Tibial artery (tissue), 4 donors: ENCODE data around the gene CDH1.
"Not testable (repeated sequence)": the region's sequence is repeated elsewhere in the genome, so short reads cannot be mapped to it uniquely, and the experiment has no call there.

Source experiments
- DNase-seq, 2 donors: peaks; one replicate each; pipeline ENCODE4 v3.0.0-alpha.2; 2019
- H3K27ac ChIP-seq, 2 donors: fragments of 200-600 bp; sonication (generic) in 1 of 2; 1 replicate in 1 of 2; 2 replicates in 1 of 2; pipeline ENCODE4 v1.5.1; 2018 to 2019; ENCODE audit warnings: mild to moderate bottlenecking in 1 of 2
- H3K27me3 ChIP-seq, 2 donors: fragments of 200-600 bp; sonication (generic) in 1 of 2; one replicate each; pipeline versions ENCODE4 v1.5.1 to v1.6.0; 2016 to 2019
- H3K36me3 ChIP-seq, 3 donors: fragments of 200-600 bp; sonication (generic) in 2 of 3; one replicate each; pipeline ENCODE4 v1.5.1; 2016 to 2019; ENCODE audit warnings: mild to moderate bottlenecking in 2 of 3
- H3K4me1 ChIP-seq, 4 donors: fragments of 200-600 bp; sonication (generic) in 2 of 4; 1 replicate in 3 of 4; 2 replicates in 1 of 4; pipeline ENCODE4 v1.5.1; 2016 to 2019
- H3K4me3 ChIP-seq, 2 donors: fragments of 200-600 bp; sonication (generic) in 1 of 2; 1 replicate in 1 of 2; 2 replicates in 1 of 2; pipeline ENCODE4 v1.5.1; 2018 to 2019; ENCODE audit warnings: mild to moderate bottlenecking in 2 of 2
- H3K9me3 ChIP-seq, 3 donors: fragments of 200-600 bp; sonication (generic) in 1 of 3; one replicate each; pipeline ENCODE4 v1.5.1; 2016 to 2019
- intact Hi-C: fragments of 100-400 bp; cut with DNase I; formaldehyde crosslinking; loops from one replicate; pipeline ENCODE4 v1.15.0; 2023; ENCODE audit warnings: low total_unique reads
- TF ChIP-seq, protein P1 (sequence below), 2 experiments: fragments of 200-600 bp in 1 of 2; fragments of 450-650 bp in 1 of 2; IDR thresholded peaks; one replicate each; pipeline ENCODE4 v1.5.1; 2017 to 2019; ENCODE audit warnings: antibody characterized with exemption in 2 of 2, mild to moderate bottlenecking in 1 of 2, moderate library complexity in 1 of 2

The CDH1 gene

DNA sequence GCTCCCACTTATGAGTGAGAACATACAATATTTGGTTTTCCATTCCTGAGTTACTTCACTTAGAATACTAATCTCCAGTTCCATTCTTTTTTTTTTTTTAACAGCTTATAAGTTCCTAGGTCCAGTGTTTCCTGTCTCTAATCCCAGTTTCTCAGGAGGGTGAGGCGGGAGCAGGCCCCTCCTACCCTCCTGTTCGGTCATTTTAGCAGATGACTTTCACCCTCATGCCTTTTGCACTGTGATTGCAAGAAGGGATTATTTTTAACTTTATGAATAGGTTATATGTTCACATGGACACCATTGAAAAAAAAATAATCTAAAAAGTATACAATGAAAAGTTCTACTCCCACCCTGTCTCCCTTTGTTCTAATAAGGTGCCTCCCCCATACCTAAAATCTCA lies 47.6 kb downstream of the CDH1 start:
- DNase-seq: no peak
- intact Hi-C loops: no loop called here
- peaks cover 0 to 2% (median 0%) of the 10 kb centered on the region in 3 donors for H3K9me3 ChIP-seq
- no peak overlapping the region for H3K4me3 ChIP-seq
- H3K27me3 ChIP-seq: no peaks in the 10 kb centered on the region
- H3K27ac ChIP-seq: no peak overlapping the region
- no peaks in the 10 kb centered on the region for H3K4me1 ChIP-seq
- TF ChIP-seq, protein P1, sequence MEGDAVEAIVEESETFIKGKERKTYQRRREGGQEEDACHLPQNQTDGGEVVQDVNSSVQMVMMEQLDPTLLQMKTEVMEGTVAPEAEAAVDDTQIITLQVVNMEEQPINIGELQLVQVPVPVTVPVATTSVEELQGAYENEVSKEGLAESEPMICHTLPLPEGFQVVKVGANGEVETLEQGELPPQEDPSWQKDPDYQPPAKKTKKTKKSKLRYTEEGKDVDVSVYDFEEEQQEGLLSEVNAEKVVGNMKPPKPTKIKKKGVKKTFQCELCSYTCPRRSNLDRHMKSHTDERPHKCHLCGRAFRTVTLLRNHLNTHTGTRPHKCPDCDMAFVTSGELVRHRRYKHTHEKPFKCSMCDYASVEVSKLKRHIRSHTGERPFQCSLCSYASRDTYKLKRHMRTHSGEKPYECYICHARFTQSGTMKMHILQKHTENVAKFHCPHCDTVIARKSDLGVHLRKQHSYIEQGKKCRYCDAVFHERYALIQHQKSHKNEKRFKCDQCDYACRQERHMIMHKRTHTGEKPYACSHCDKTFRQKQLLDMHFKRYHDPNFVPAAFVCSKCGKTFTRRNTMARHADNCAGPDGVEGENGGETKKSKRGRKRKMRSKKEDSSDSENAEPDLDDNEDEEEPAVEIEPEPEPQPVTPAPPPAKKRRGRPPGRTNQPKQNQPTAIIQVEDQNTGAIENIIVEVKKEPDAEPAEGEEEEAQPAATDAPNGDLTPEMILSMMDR (IDR thresholded peaks at IDR 0.05): no peak
- no peaks in the 10 kb centered on the region for H3K36me3 ChIP-seq

DNA sequence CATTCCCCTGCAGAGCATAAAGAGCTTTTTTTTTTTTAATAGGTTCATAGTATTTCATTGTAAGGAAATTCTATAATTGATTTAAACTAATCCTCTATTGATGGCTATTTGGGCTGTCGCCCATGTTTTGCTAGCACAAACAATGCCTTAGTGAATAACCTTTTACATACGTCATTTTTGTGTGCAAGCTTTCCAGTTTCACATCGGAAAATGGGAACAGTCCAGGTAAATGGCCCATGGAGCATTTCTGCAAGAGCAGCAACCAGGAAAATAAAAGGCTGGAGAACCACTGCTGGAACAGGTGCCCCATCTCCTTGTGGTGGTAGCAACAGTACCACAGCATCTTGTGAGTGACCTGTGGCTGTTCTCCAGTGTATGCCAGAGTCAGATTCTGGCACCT lies 48.6 kb downstream of the CDH1 start:
- no peaks in the 10 kb centered on the region for H3K4me1 ChIP-seq
- peaks cover 0 to 3% of the 10 kb centered on the region in 2 donors for H3K27me3 ChIP-seq
- H3K9me3 ChIP-seq: peaks cover 0 to 2% (median 0%) of the 10 kb centered on the region in 3 donors
- H3K27ac ChIP-seq: no peak overlapping the region
- H3K4me3 ChIP-seq: no peak overlapping the region
- TF ChIP-seq, protein P1 (IDR thresholded peaks at IDR 0.05): no peak
- intact Hi-C loops: no loop called here
- DNase-seq: no peak
- H3K36me3 ChIP-seq: no peaks in the 10 kb centered on the region

DNA sequence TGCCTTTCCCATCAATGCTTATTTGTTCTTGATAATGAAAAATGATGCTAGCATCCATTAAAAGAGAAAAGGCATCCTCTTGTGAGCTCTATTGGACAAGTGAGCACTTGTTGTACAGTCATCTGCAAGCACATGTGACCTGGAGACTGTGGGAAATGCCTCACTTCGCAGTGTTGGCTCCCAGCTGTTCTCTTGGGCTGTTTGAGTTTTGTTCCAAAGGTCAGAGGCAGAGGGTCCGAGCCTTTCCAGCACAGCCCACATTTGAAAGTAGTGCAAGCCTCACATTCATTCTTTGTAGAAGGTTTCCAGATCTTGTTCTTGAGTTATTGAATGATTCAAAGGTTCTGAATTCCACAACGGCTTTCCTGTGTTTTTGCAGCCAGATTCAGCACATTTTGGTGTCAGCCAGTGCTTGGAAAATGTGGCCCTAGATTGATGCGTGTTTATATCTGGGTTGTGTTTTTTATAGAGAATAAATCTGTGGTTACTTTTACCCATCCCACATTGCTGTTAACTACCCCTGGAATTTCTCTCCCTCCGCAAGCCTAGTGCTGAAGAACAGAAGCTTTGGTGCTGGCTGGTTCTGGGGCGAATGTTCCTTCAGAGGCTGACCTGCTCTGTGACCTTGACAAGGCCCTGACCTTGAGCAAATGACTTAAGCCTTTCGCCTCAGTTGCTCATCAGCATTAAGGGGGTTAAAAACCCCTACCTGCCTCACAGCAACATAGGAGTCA lies 49.8 kb downstream of the CDH1 start:
- peaks cover 0 to 3% of the 10 kb centered on the region in 2 donors for H3K27me3 ChIP-seq
- peaks cover 0 to 2% (median 0%) of the 10 kb centered on the region in 3 donors for H3K9me3 ChIP-seq
- H3K4me3 ChIP-seq: no peak overlapping the region
- no peaks in the 10 kb centered on the region for H3K36me3 ChIP-seq
- H3K27ac ChIP-seq: no peak overlapping the region
- intact Hi-C loops: no loop called here
- TF ChIP-seq, protein P1 (IDR thresholded peaks at IDR 0.05): no peak
- no peak for DNase-seq
- no peaks in the 10 kb centered on the region for H3K4me1 ChIP-seq

DNA sequence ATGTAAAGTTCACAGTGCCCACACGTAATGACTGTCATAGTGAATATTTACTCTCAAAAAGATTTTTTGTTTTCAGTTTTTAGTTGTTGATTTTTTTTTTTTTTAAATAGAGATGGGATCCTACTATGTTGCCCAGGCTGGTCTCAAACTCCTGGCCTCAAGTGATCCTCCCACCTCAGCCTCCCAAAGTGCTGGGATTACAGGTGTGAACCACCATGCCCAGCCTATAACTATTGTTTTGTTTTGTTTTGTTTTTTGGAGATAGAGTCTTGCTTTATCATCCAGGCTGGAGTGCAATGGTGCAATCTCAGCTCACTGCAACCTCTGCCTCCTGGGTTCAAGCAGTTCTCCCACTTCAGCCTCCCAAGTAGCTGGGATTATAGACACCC lies 50.3 kb downstream of the CDH1 start:
- H3K9me3 ChIP-seq, H3K27ac ChIP-seq, H3K36me3 ChIP-seq, H3K4me1 ChIP-seq, H3K4me3 ChIP-seq, DNase-seq, H3K27me3 ChIP-seq, intact Hi-C loops: not testable (repeated sequence)

DNA sequence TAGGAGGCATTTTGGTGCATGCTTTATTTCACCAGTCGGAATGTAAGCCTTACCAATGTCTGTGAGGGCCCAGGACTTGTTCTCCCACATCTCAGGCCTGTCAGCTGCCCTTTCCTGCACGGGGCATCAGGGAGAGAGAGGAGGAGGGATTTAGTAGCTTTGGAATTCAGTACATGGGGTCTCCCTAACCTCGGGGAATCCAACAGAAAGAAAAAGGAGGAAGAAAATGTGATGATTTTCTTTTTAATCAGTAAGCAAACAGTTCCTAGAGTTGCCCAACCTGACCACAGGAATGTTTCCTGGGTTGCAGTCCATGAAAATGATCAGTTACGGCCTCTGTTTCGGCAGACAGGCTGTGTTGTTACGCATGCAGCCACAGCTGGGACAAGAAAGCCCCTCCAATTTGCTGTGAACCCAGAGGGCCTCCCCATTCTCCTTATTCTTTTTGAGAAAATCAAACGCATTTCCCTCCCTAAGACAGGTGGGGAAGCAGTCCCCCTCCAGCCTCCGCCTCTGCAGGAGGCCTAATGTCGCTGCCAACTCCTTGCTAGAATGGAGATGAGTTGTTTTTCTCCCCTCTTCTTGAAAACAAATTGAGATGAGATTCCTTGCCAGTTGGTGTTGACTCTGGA lies 53.2 kb downstream of the CDH1 start:
- intact Hi-C loops: no loop called here
- no peak for DNase-seq

DNA sequence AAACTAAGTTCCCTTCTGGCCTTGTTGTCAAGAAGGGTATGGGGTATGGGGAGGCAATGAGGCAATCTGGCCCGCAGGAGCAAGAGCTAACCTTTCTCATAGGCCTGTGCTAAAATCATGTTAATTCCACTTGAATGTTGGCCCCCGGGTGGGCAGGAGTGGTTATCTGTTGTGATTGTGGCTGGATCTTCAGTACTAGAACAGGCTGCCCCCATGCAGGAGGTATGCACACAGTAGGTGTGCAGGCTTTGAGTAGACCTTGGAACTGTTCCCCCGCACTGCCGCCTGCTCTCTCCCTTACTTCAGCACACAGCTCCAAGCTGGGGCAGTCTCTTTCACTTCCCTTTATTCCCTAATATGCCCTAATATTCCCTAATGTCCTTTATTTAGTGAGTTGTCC lies 53.9 kb downstream of the CDH1 start:
- no peak for DNase-seq
- Histone ChIP-seq H3K36me3 (no peaks in the 10 kb centered on the region), H3K27ac (no peak overlapping the region), H3K4me3 (no peak overlapping the region), H3K9me3 (no peaks in the 10 kb centered on the region), H3K4me1 (no peaks in the 10 kb centered on the region), H3K27me3 (peaks cover 0 to 3% of the 10 kb centered on the region in 2 donors)
- intact Hi-C loops: no loop called here
- TF ChIP-seq, protein P1 (IDR thresholded peaks at IDR 0.05): no peak

More for the DNA sequence above, 53.2 kb downstream of the CDH1 start:
- H3K36me3 ChIP-seq: no peaks in the 10 kb centered on the region
- H3K27ac ChIP-seq: no peak overlapping the region
- H3K9me3 ChIP-seq: no peaks in the 10 kb centered on the region
- TF ChIP-seq, protein P1 (IDR thresholded peaks at IDR 0.05): no peak
- H3K4me1 ChIP-seq: no peaks in the 10 kb centered on the region
- H3K4me3 ChIP-seq: no peak overlapping the region
- H3K27me3 ChIP-seq: peaks cover 0 to 3% of the 10 kb centered on the region in 2 donors
